Esophagus squamous epithelium (tissue), 5 donors: ENCODE data around the gene CACNB2. TPM values are rescaled to one million over a fixed set of nuclear protein-coding genes. Genes with fewer than 3 reads are reported as not detected.

Source experiments
- DNase-seq: peaks from one replicate; lab custom pipeline; 2025; lab: John Stamatoyannopoulos, UW
- H3K27ac ChIP-seq, 4 donors: fragments of 200-600 bp; sonication (generic); one replicate each; pipeline ENCODE4 v1.5.1; 2016 to 2019; ENCODE audit warnings: mild to moderate bottlenecking in 1 of 4
- H3K27me3 ChIP-seq, 4 donors: fragments of 200-600 bp; sonication (generic); 1 replicate in 3 of 4; 2 replicates in 1 of 4; pipeline versions ENCODE4 v1.5.1 to v1.6.0; 2017 to 2021; ENCODE audit warnings: antibody characterized with exemption in 1 of 4
- H3K36me3 ChIP-seq, 3 donors: fragments of 200-600 bp; sonication (generic); one replicate each; pipeline ENCODE4 v1.5.1; 2016 to 2019
- H3K4me1 ChIP-seq, 3 donors: fragments of 200-600 bp; sonication (generic); one replicate each; pipeline ENCODE4 v1.5.1; 2017 to 2019
- H3K4me3 ChIP-seq, 4 donors: fragments of 200-600 bp; sonication (generic); 1 replicate in 3 of 4; 2 replicates in 1 of 4; pipeline ENCODE4 v1.5.1; 2016 to 2019; ENCODE audit warnings: mild to moderate bottlenecking in 2 of 4, moderate library complexity in 1 of 4
- H3K9me3 ChIP-seq, 3 donors: fragments of 200-600 bp; sonication (generic); one replicate each; pipeline ENCODE4 v1.5.1; 2016 to 2019
- CTCF ChIP-seq, 6 experiments: fragments of 450-650 bp in 4 of 6; fragments of 200-600 bp in 2 of 6; sonication (generic) in 2 of 6; IDR thresholded peaks; one replicate each; pipeline ENCODE4 v1.5.1; 2016 to 2019; ENCODE audit warnings: antibody characterized with exemption in 6 of 6, mild to moderate bottlenecking in 4 of 6, moderate library complexity in 4 of 6
- POLR2A ChIP-seq, 4 donors: fragments of 450-650 bp; IDR thresholded peaks; one replicate each; pipeline ENCODE4 v1.6.1; 2017; ENCODE audit warnings: antibody characterized with exemption in 4 of 4, mild to moderate bottlenecking in 4 of 4, moderate library complexity in 3 of 4
- WGBS, 2 donors: methylation state at CpG; one replicate each; pipeline ENCODE4 v1.1.5; 2018; 5-methylcytosine and 5-hydroxymethylcytosine counted together
- intact Hi-C: fragments of 100-400 bp; cut with DNase I; formaldehyde crosslinking; loops from one replicate; pipeline ENCODE4 v1.15.0; 2022
- total RNA-seq, 4 donors: library from RNA; depleted of rRNA; stranded (reverse); fragments of >200 nt; gene quantifications; one replicate each; pipeline ENCODE4 v1.1.0, GENCODE V29; 2016
- donor health status: DM: yes; HTN: yes; CAD: no.

Gene CACNB2
- total RNA-seq, 4 donors from 2014 or later, result 0.91 to 37.0 (median 5.7) TPM

DNA sequence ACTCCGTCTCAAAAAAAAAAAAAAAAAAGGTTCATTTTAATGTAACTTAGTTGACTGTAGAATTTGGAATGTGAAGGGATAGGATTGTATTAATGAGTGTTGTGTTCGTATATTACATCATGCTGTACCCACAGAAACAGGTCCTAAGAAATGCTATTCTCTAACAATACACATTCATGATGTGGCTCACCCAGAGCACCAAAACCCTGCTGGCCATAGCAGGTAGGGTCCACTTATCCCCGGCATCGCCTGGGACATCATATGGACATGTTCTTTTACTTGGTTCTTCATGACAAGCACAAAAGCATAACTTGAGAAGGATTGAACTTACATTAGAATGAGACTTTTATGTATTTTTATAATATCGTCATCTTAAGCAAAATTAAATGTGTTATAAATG, 241.5 kb downstream of the CACNB2 start:
- H3K9me3 ChIP-seq, result no peaks in the 10 kb centered on the region
- 87 to 91% methylated on average over 5 of the region's 5 CpGs for WGBS, 2 donors
- intact Hi-C loops, result no loop called here
- DNase-seq, result no peak
- no peak overlapping the region for H3K4me3 ChIP-seq
- H3K27me3 ChIP-seq, result no peaks in the 10 kb centered on the region
- H3K4me1 ChIP-seq, result no peaks in the 10 kb centered on the region
- H3K36me3 ChIP-seq, result no peaks in the 10 kb centered on the region
- no peak overlapping the region for H3K27ac ChIP-seq
- no peak for TF ChIP-seq CTCF (IDR thresholded peaks at IDR 0.05)
- TF ChIP-seq POLR2A (IDR thresholded peaks at IDR 0.05), result no peak

DNA sequence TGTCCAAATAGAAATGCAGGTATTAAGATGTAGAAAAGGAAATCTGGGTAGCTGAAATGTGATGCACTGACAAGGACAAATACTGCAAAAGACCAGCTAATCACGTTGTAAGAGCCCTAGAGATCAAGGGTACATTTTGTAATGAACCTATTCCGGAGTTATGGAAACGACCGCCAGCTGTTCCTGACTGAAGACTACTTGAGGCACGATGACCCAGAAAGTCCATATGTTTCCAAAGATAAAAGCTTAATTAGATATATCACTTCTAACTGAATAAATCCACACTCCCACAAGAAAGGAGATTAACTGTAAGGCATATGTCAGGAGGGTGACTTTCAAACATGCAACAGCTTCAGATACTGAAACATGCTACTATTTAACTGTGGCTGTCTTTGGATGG, 257.7 kb downstream of the CACNB2 start:
- no peak for DNase-seq
- WGBS, 2 donors, result 70 to 76% methylated on average over 5 of the region's 5 CpGs
- TF ChIP-seq CTCF (IDR thresholded peaks at IDR 0.05) (no peak), POLR2A (IDR thresholded peaks at IDR 0.05) (no peak)
- no peaks in the 10 kb centered on the region for H3K36me3 ChIP-seq
- no peaks in the 10 kb centered on the region for H3K9me3 ChIP-seq
- H3K27ac ChIP-seq, result no peak overlapping the region
- H3K27me3 ChIP-seq, result no peaks in the 10 kb centered on the region
- intact Hi-C loops, result no loop called here
- no peak overlapping the region for H3K4me3 ChIP-seq
- H3K4me1 ChIP-seq, result peaks cover 0 to 26% (median 4%) of the 10 kb centered on the region in 3 donors

DNA sequence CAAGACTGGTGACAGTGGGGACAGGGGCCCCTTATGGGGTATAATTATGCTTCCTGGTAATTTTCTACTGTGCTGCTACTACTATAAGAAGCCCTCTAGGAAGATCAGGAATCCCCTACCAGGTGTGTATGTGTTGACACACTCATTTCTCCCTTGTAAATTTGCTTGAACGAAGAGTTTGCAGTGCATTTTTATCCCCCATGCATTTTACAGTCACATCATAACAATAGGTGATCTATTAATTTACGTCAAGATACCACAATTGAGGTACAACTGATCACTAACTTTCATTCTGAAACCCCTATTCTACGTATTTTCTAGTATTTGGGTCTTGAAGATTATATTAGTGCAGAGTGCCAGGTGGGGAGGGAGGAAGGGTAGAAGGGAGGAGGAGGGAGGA, 258.9 kb downstream of the CACNB2 start:
- Histone ChIP-seq H3K27me3 (no peaks in the 10 kb centered on the region), H3K27ac (no peak overlapping the region), H3K4me1 (peaks cover 0 to 22% (median 4%) of the 10 kb centered on the region in 3 donors), H3K36me3 (no peaks in the 10 kb centered on the region), H3K9me3 (no peaks in the 10 kb centered on the region), H3K4me3 (no peak overlapping the region)
- no peak for DNase-seq
- 66 to 72% methylated on average over 3 of the region's 3 CpGs for WGBS, 2 donors
- intact Hi-C loops, result no loop called here
- TF ChIP-seq CTCF (IDR thresholded peaks at IDR 0.05) (no peak), POLR2A (IDR thresholded peaks at IDR 0.05) (no peak)

DNA sequence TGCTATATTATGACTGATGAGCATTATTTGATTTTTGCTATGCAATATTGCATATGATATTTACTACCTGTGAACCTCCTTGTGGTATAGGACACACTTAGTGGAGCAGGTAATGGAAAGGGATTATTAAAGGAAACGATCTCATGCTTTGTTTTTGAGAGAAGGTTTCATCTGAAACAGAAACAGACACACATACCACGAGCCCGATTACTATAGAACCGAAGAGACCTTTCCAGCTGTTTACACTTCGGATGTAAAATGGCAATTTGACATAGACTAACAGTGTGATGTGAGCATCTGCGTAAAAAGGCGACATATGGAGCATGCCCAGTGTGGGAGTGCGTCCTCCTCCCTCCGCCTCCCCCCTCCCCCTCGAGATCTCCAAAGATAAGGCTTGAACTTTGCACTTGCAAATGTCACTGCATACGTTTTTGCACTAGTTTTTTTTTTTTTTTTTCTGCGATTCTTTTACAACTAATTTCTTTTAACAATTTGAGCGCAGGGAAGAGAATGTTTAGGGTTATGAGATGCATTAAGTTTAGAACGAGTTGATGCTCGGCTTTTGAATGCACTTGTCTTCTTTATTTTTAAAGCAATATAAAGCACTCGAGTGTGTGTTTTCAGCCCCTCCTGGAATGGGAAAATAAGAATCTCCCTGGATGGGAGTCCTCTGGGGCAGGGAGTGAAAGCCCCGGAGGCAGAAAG, 260.1 kb downstream of the CACNB2 start:
- no peak for DNase-seq
- WGBS, 2 donors, result 10 to 12% methylated on average over 17 of the region's 17 CpGs
- no peak for TF ChIP-seq POLR2A (IDR thresholded peaks at IDR 0.05)
- TF ChIP-seq CTCF (IDR thresholded peaks at IDR 0.05), result no peak

DNA sequence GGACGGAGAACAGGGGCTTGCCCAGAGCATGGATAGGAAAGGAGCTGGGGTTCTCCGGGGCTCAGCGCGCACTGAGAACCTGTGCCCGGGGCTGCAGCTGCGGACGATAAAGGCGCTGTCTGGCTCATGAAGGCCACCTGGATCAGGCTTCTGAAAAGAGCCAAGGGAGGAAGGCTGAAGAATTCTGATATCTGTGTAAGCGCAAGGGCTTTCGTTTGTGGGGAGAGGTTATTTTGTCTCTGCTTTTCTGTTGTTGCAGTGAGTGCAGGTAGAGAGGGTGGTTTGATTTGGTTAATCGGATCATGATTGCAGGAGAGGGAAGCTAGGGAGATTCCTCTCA, 260.7 kb downstream of the CACNB2 start:
- no peak for DNase-seq
- Histone ChIP-seq H3K4me1 (peaks cover 0 to 14% (median 4%) of the 10 kb centered on the region in 3 donors), H3K36me3 (no peaks in the 10 kb centered on the region), H3K4me3 (peak overlapping the region in 1 of 4 donors; percentile 16), H3K27me3 (no peaks in the 10 kb centered on the region), H3K9me3 (no peaks in the 10 kb centered on the region), H3K27ac (no peak overlapping the region)
- WGBS, 2 donors, result 18 to 27% methylated on average over 7 to 11 of the region's 11 CpGs
- intact Hi-C loops, result no loop called here
- TF ChIP-seq CTCF (IDR thresholded peaks at IDR 0.05) (no peak), POLR2A (IDR thresholded peaks at IDR 0.05) (no peak)

More for the DNA sequence above, 260.1 kb downstream of the CACNB2 start:
- Histone ChIP-seq H3K9me3 (no peaks in the 10 kb centered on the region), H3K4me1 (peaks cover 0 to 14% (median 4%) of the 10 kb centered on the region in 3 donors), H3K4me3 (peak overlapping the region in 1 of 4 donors; percentile 16), H3K27ac (no peak overlapping the region), H3K27me3 (no peaks in the 10 kb centered on the region), H3K36me3 (no peaks in the 10 kb centered on the region)
- intact Hi-C loops, result no loop called here
